Neutrophil (primary cell): Measurements from ENCODE around the gene IFT122.

Experiments
- H3K27ac ChIP-seq: fragments of 200-600 bp; sonication (generic); 2 replicates; pipeline ENCODE4 v1.5.1; 2016; ENCODE audit warnings: mild to moderate bottlenecking, moderate library complexity
- H3K27me3 ChIP-seq: fragments of 200-600 bp; sonication (generic); 2 replicates; pipeline ENCODE4 v1.6.0; 2016; ENCODE audit warnings: mild to moderate bottlenecking
- H3K36me3 ChIP-seq: fragments of 200-600 bp; sonication (generic); 2 replicates; pipeline ENCODE4 v1.5.1; 2017
- H3K4me1 ChIP-seq, 2 experiments: fragments of 200-600 bp in 1 of 2; sonication (generic) in 1 of 2; 1 replicate in 1 of 2; 2 replicates in 1 of 2; pipeline versions ENCODE4 v1.5.1 to v1.6.1; 2013 to 2016; ENCODE audit warnings: low read depth in 1 of 2, low read length in 1 of 2, mild to moderate bottlenecking in 1 of 2, moderate library complexity in 1 of 2; ENCODE audit not compliant: control insufficient read depth in 1 of 2, insufficient read depth in 1 of 2
- H3K4me3 ChIP-seq, 2 experiments: fragments of 200-600 bp in 1 of 2; sonication (generic) in 1 of 2; 1 replicate in 1 of 2; 2 replicates in 1 of 2; pipeline ENCODE4 v1.5.1; 2013 to 2016; ENCODE audit warnings: low read depth in 1 of 2, low read length in 1 of 2, mild to moderate bottlenecking in 1 of 2, moderate library complexity in 1 of 2
- H3K9me3 ChIP-seq: fragments of 200-600 bp; sonication (generic); 2 replicates; pipeline ENCODE4 v1.5.1; 2016
- TF ChIP-seq, protein P1 (sequence below): fragments of 200-600 bp; sonication (generic); IDR thresholded peaks from 2 replicates; pipeline ENCODE4 v1.5.1; 2016; ENCODE audit warnings: antibody characterized with exemption

Gene IFT122

DNA sequence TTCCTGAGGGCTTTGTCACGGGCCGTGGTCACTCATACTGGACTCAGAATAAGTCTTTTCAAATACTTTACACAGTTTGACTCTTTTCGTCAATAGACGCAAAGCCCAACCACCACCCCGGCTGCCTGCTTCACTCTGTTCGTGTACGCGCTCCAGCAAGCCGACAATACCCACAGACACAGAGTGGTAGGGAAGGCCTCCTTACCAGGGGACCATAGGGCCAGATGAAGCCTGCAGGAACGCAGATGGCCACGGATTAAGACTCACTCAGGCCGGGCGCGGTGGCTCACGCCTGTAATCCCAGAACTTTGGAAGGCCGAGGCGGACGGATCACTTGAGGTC is 41.2 kb upstream of the IFT122 start:
- Histone ChIP-seq H3K27me3 (no peaks in the 10 kb centered on the region), H3K9me3 (no peaks in the 10 kb centered on the region), H3K36me3 (peaks cover 24% of the 10 kb centered on the region), H3K4me3 (peak overlapping the region; percentile 89 to 93), H3K4me1 (peaks cover 13 to 21% of the 10 kb centered on the region in 2 experiments), H3K27ac (peak overlapping the region; percentile 83)
- TF ChIP-seq, protein P1, sequence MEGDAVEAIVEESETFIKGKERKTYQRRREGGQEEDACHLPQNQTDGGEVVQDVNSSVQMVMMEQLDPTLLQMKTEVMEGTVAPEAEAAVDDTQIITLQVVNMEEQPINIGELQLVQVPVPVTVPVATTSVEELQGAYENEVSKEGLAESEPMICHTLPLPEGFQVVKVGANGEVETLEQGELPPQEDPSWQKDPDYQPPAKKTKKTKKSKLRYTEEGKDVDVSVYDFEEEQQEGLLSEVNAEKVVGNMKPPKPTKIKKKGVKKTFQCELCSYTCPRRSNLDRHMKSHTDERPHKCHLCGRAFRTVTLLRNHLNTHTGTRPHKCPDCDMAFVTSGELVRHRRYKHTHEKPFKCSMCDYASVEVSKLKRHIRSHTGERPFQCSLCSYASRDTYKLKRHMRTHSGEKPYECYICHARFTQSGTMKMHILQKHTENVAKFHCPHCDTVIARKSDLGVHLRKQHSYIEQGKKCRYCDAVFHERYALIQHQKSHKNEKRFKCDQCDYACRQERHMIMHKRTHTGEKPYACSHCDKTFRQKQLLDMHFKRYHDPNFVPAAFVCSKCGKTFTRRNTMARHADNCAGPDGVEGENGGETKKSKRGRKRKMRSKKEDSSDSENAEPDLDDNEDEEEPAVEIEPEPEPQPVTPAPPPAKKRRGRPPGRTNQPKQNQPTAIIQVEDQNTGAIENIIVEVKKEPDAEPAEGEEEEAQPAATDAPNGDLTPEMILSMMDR, result no peak

DNA sequence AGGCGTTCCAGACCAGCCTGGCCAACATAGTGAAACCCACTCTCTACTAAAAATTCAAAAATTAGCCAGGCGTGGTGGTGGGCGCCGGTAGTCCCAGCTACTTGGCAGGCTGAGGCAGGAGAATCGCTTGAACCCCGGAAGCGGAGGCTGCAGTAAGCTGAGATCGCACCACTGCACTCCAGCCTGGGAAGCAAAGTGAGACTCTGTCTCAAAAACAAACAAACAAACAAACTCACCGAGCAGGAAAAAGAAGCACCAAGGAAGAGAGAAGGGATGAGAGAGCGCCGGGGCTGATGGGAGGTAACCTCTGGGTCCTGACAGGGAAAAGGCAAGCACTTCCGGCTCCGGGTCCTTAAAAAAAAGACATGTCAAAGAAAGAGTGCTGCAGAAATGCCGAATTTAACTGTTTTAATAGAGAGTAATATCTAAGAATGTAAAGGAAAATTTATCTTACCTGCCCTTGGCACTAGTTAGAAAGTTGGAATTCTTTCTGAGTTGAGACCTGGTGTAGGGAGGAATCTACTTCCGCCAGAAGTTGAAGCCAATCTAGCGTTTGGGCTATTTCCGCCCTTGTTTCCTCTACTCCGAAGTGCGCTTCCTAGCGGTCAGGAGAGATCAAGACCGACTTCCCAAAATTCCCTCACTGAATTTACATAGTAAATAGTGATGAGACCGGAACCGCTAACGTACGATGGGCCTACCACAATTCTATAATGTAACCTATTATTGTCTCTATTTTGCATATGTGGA is 40.7 kb upstream of the IFT122 start:
- TF ChIP-seq, protein P1, result peak; percentile 86
- peak overlapping the region; percentile 89 to 93 for H3K4me3 ChIP-seq

DNA sequence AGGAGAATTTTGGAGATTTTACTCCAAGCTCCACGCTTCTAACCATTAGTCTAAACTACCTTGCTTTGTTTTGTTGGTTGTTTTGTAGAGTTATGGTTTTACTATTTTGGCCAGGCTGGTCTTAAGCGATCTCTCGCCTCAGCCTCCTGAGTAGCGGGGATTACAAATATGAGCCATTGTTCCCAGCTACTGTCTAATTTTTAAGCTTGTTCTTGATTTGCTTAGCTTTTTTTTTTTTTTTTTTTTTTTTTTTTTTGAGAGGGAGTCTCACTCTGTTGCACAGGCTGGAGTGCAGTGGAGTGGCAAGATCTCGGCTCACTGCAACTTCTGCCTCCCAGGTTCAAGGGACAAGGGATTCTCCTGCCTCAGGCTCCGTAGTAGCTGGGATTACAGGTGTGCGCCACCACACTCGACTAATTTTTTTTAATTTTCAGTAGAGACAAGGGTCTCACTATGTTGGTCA is 40.1 kb upstream of the IFT122 start:
- TF ChIP-seq, protein P1, result no peak
- H3K4me3 ChIP-seq, result peak overlapping the region; percentile 89 to 93
- H3K27ac ChIP-seq, result peak overlapping the region; percentile 83
- H3K36me3 ChIP-seq, result peaks cover 19% of the 10 kb centered on the region
- H3K4me1 ChIP-seq, result peaks cover 13 to 21% of the 10 kb centered on the region in 2 experiments
- H3K9me3 ChIP-seq, result no peaks in the 10 kb centered on the region
- H3K27me3 ChIP-seq, result no peaks in the 10 kb centered on the region

More for the DNA sequence above, 40.7 kb upstream of the IFT122 start:
- peak overlapping the region; percentile 83 for H3K27ac ChIP-seq
- H3K36me3 ChIP-seq, result peaks cover 19% of the 10 kb centered on the region
- no peaks in the 10 kb centered on the region for H3K9me3 ChIP-seq
- no peaks in the 10 kb centered on the region for H3K27me3 ChIP-seq
- peaks cover 13 to 21% of the 10 kb centered on the region in 2 experiments for H3K4me1 ChIP-seq

DNA sequence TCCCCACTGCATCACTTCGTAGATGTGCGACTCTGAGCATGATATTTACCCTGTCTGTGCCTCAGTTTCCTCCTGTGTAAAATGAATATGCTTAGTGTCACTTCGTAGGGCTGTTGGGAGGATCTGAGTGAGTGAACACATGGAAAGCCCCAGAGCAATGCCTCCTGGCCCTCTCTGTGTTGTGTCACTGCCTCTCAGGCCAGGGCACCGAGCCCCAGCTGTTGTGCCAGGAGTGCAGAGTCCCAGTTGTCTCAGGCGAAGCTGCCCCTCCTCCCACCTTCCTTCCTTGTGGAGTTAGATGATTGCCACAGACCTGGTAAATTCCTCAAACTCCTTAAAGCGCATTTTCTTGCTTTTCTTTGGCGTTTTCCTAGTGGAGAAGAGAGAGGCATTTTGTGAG is 37.8 kb upstream of the IFT122 start:
- no peaks in the 10 kb centered on the region for H3K9me3 ChIP-seq
- no peaks in the 10 kb centered on the region for H3K27me3 ChIP-seq
- H3K4me1 ChIP-seq, result peaks cover 13 to 21% of the 10 kb centered on the region in 2 experiments
- H3K4me3 ChIP-seq, result no peak overlapping the region
- no peaks in the 10 kb centered on the region for H3K36me3 ChIP-seq
- no peak overlapping the region for H3K27ac ChIP-seq
- TF ChIP-seq, protein P1, result no peak

DNA sequence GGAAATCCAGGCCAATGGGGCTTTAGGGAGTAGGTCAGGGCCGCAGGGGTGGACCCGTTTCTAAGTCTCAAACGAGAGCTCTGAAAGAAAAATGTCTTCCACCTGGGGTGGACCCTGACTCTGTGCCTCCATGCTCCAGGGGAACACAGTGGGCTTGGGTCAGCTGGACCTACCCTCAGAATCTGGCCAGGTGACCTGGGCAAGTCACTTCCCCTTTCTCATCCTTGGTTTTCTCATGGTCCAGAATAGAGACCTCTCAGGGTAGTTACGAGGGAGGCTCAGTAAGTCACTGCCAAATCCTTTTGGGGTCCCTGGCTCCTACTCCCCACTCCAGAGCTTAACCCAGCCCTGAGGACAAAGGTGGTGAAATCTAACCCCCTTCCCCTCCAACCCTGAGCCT is 37.4 kb upstream of the IFT122 start:
- TF ChIP-seq, protein P1, result no peak
- Histone ChIP-seq H3K27me3 (no peaks in the 10 kb centered on the region), H3K36me3 (no peaks in the 10 kb centered on the region)

More for the DNA sequence above, 37.4 kb upstream of the IFT122 start:
- no peak overlapping the region for H3K4me3 ChIP-seq
- H3K4me1 ChIP-seq, result peaks cover 13 to 20% of the 10 kb centered on the region in 2 experiments
- no peak overlapping the region for H3K27ac ChIP-seq
- H3K9me3 ChIP-seq, result no peaks in the 10 kb centered on the region
